GM23248 (cell line): ENCODE data around the gene WDSUB1.

Experiments
- EZH2 ChIP-seq: fragments of 200-600 bp; sonication (generic); IDR thresholded peaks from 2 replicates; pipeline ENCODE4 v1.6.1; 2018; ENCODE audit warnings: antibody characterized with exemption, mild to moderate bottlenecking; ENCODE audit not compliant: insufficient read depth, poor library complexity, severe bottlenecking
- EZH2phosphoT487 ChIP-seq: fragments of 200-600 bp; sonication (generic); IDR thresholded peaks from 2 replicates; pipeline ENCODE4 v1.6.1; 2018; ENCODE audit warnings: antibody characterized with exemption, moderate library complexity, mild to moderate bottlenecking, low read depth; ENCODE audit not compliant: insufficient read depth

DNA sequence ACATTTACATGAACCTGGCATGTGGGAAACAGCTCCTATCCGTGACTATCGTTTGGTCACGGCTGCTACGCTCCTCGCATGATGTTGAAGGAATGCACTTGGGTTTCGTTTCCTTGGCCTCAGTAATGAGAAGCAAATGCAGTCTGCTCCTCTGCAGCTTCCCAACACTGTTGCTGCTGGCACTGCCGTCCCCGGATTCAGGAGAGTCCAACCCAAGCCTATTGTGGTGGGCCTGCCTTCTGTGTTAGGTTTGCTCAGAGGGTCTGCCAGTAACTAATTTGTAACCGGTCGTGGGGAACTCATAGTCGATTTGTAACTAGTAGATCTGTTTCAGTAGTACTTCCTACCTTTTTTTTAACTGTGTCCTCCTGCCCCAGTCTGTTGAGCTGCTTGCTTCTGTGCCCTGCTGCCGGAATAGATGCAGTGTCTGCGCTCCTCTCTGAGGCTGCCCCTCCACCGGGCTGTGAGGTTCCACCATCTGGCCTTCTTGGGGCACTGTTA, 58.4 kb downstream of the WDSUB1 start:
- TF ChIP-seq EZH2 (no peak), EZH2phosphoT487 (no peak)
